HL-60 (cell line): ENCODE results near the gene SERPINA4.

Experiments used
- POLR2AphosphoS5 ChIP-seq: IDR thresholded peaks from 2 replicates; pipeline ENCODE4 v1.6.1; 2012; ENCODE audit warnings: low read depth
- TF ChIP-seq, protein P1 (sequence below): IDR thresholded peaks from one replicate; pipeline ENCODE4 v1.5.1; 2011; ENCODE audit warnings: low read length, control low read depth, inconsistent platforms; ENCODE audit not compliant: insufficient read depth

DNA sequence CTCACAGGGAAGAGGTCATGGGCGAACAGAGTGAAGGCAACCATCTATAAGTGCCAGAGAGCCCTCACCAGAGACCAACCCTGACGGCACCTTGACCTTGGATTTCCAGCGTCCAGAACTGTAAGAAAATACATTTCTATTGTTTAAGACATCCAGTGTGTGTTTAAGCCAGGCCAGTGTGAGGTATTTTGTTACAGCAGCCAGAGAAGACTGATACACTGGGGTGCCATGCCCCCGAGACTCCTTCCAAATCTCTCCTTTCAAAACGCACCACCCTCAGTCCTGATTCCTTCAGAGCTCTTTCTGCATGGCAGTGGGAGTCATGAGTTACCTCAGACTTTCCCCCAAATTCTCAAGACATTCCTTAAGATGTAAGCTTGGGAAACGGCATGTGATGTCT is 17.5 kb downstream of the SERPINA4 start:
- no peak for TF ChIP-seq POLR2AphosphoS5
- TF ChIP-seq, protein P1, sequence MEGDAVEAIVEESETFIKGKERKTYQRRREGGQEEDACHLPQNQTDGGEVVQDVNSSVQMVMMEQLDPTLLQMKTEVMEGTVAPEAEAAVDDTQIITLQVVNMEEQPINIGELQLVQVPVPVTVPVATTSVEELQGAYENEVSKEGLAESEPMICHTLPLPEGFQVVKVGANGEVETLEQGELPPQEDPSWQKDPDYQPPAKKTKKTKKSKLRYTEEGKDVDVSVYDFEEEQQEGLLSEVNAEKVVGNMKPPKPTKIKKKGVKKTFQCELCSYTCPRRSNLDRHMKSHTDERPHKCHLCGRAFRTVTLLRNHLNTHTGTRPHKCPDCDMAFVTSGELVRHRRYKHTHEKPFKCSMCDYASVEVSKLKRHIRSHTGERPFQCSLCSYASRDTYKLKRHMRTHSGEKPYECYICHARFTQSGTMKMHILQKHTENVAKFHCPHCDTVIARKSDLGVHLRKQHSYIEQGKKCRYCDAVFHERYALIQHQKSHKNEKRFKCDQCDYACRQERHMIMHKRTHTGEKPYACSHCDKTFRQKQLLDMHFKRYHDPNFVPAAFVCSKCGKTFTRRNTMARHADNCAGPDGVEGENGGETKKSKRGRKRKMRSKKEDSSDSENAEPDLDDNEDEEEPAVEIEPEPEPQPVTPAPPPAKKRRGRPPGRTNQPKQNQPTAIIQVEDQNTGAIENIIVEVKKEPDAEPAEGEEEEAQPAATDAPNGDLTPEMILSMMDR, result no peak
